H1 (cell line): ENCODE data around the gene HMCES. TPM values are rescaled to one million over a fixed set of nuclear protein-coding genes. Genes with fewer than 3 reads are reported as not detected.

Source experiments
- CREB1 ChIP-seq: IDR thresholded peaks from 2 replicates; pipeline ENCODE4 v1.6.1; 2012; ENCODE audit warnings: inconsistent platforms
- EP300 ChIP-seq, 2 experiments: IDR thresholded peaks; 1 replicate in 1 of 2; 2 replicates in 1 of 2; pipeline ENCODE4 v1.6.1; 2011 to 2012; ENCODE audit warnings: low read depth in 2 of 2, low read length in 2 of 2, mild to moderate bottlenecking in 2 of 2, borderline replicate concordance in 1 of 2, inconsistent platforms in 1 of 2, moderate library complexity in 1 of 2
- PHF8 ChIP-seq: fragments of 200-600 bp; sonication (generic); conservative IDR thresholded peaks from 2 replicates; pipeline ENCODE4 v1.7.1; 2012; ENCODE audit warnings: low read depth, mild to moderate bottlenecking, inconsistent platforms, low read length, moderate library complexity
- POLR2AphosphoS5 ChIP-seq: IDR thresholded peaks from 2 replicates; pipeline ENCODE4 v1.6.1; 2011; ENCODE audit warnings: low read depth, low read length
- RXRA ChIP-seq: IDR thresholded peaks from 2 replicates; pipeline ENCODE4 v1.6.1; 2011; ENCODE audit warnings: low read depth, mild to moderate bottlenecking, low read length, moderate library complexity; ENCODE audit not compliant: insufficient read depth
- polyA plus RNA-seq, 7 experiments: library from polyadenylated mRNA; depleted of rRNA in 3 of 7; stranded (reverse) in 5 of 7; unstranded in 2 of 7; fragments of >200 nt in 5 of 7; fragments of 200-250 nt in 2 of 7; gene quantifications; 1 replicate in 5 of 7; 2 replicates in 1 of 7; 4 replicates in 1 of 7; pipeline versions ENCODE4 v1.2.1 to v1.2.3, GENCODE V29; 2011 to 2013; ENCODE audit warnings: missing spikeins in 2 of 7, mixed read lengths in 2 of 7
- total RNA-seq: library from RNA; stranded (reverse); fragmentation: NEBNext Ultra II Directional; extraction: Animal tissue kit (Norgen Biotek cat#: 25700); gene quantifications from 2 replicates; pipeline ENCODE4 v1.2.1, GENCODE V29; 2021

The HMCES gene
- total and polyA plus RNA-seq, 2 of the 8 experiments (the other 6 are each of a cell fraction or from before 2014, with no cell fraction given): 27.6 to 49.5 TPM

DNA sequence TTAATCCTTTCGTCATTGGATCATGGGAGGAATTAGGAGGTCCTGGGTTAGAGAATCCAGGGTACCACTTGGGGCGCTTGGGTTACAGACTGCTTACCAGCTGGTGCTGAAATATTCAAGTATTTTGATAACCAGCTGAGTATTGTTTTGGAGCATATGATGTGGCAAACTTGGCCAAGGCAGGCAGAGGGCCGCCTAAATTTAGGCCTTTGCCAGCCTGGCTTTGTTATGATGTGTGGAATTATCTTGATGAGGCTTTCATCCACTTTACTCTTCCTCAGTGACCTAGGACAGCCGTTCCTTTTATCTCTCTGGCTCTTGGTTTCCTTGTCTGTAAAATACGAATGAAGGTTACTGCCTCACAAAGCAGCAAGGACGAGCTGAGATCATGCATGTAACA lies 22.4 kb upstream of the HMCES start (continued):
- no peak for TF ChIP-seq RXRA
- TF ChIP-seq CREB1: no peak
- TF ChIP-seq PHF8: no peak
- TF ChIP-seq POLR2AphosphoS5: no peak
- TF ChIP-seq EP300 (IDR thresholded peaks at IDR 0.05; ENCODE audit: borderline replicate concordance in 1 of 2, low read depth in 2 of 2, low read length in 2 of 2): no peak
